Tibial artery (tissue), 4 donors: Measurements from ENCODE around the gene MCF2L2.
"Not testable (repeated sequence)": the region's sequence is repeated elsewhere in the genome, so short reads cannot be mapped to it uniquely, and the experiment has no call there.

Source experiments
- DNase-seq, 2 donors: peaks; one replicate each; pipeline ENCODE4 v3.0.0-alpha.2; 2019
- H3K27ac ChIP-seq, 2 donors: fragments of 200-600 bp; sonication (generic) in 1 of 2; 1 replicate in 1 of 2; 2 replicates in 1 of 2; pipeline ENCODE4 v1.5.1; 2018 to 2019; ENCODE audit warnings: mild to moderate bottlenecking in 1 of 2
- H3K27me3 ChIP-seq, 2 donors: fragments of 200-600 bp; sonication (generic) in 1 of 2; one replicate each; pipeline versions ENCODE4 v1.5.1 to v1.6.0; 2016 to 2019
- H3K36me3 ChIP-seq, 3 donors: fragments of 200-600 bp; sonication (generic) in 2 of 3; one replicate each; pipeline ENCODE4 v1.5.1; 2016 to 2019; ENCODE audit warnings: mild to moderate bottlenecking in 2 of 3
- H3K4me1 ChIP-seq, 4 donors: fragments of 200-600 bp; sonication (generic) in 2 of 4; 1 replicate in 3 of 4; 2 replicates in 1 of 4; pipeline ENCODE4 v1.5.1; 2016 to 2019
- H3K4me3 ChIP-seq, 2 donors: fragments of 200-600 bp; sonication (generic) in 1 of 2; 1 replicate in 1 of 2; 2 replicates in 1 of 2; pipeline ENCODE4 v1.5.1; 2018 to 2019; ENCODE audit warnings: mild to moderate bottlenecking in 2 of 2
- H3K9me3 ChIP-seq, 3 donors: fragments of 200-600 bp; sonication (generic) in 1 of 3; one replicate each; pipeline ENCODE4 v1.5.1; 2016 to 2019
- CTCF ChIP-seq, 2 experiments: fragments of 200-600 bp in 1 of 2; fragments of 450-650 bp in 1 of 2; IDR thresholded peaks; one replicate each; pipeline ENCODE4 v1.5.1; 2017 to 2019; ENCODE audit warnings: antibody characterized with exemption in 2 of 2, mild to moderate bottlenecking in 1 of 2, moderate library complexity in 1 of 2
- intact Hi-C: fragments of 100-400 bp; cut with DNase I; formaldehyde crosslinking; loops from one replicate; pipeline ENCODE4 v1.15.0; 2023; ENCODE audit warnings: low total_unique reads

Gene MCF2L2

GRCh38 chr3:183472155-183472554 is 43.7 kb upstream of the MCF2L2 start:
- DNase-seq: no peak
- intact Hi-C loops: no loop called here
- H3K4me1 ChIP-seq: peaks cover 0 to 6% (median 0%) of the 10 kb centered on the region in 4 donors

GRCh38 chr3:183468424-183468823 is 40.0 kb upstream of the MCF2L2 start:
- no peak for TF ChIP-seq CTCF (IDR thresholded peaks at IDR 0.05)
- H3K4me1 ChIP-seq: peaks cover 0 to 6% (median 0%) of the 10 kb centered on the region in 4 donors
- no peaks in the 10 kb centered on the region for H3K27me3 ChIP-seq
- H3K4me3 ChIP-seq: no peak overlapping the region
- DNase-seq: no peak
- no peak overlapping the region for H3K27ac ChIP-seq
- intact Hi-C loops: loop anchor here (2.0 kb wide), 1 partner anchor 298 kb away; no protein-coding TSS in a partner anchor
- H3K36me3 ChIP-seq: no peaks in the 10 kb centered on the region
- no peaks in the 10 kb centered on the region for H3K9me3 ChIP-seq

More at GRCh38 chr3:183472155-183472554, 43.7 kb upstream of the MCF2L2 start:
- H3K4me3 ChIP-seq: no peak overlapping the region
- no peak for TF ChIP-seq CTCF (IDR thresholded peaks at IDR 0.05)
- H3K36me3 ChIP-seq: no peaks in the 10 kb centered on the region
- no peak overlapping the region for H3K27ac ChIP-seq
- no peaks in the 10 kb centered on the region for H3K9me3 ChIP-seq
- H3K27me3 ChIP-seq: no peaks in the 10 kb centered on the region

- no peak for TF ChIP-seq CTCF (IDR thresholded peaks at IDR 0.05)
- Histone ChIP-seq H3K9me3 (no peaks in the 10 kb centered on the region), H3K27ac (no peak overlapping the region), H3K27me3 (no peaks in the 10 kb centered on the region), H3K4me3 (no peak overlapping the region), H3K4me1 (peaks cover 0 to 6% (median 0%) of the 10 kb centered on the region in 4 donors), H3K36me3 (no peaks in the 10 kb centered on the region)
- DNase-seq: no peak
- intact Hi-C loops: no loop called here
These were observed 38.2 kb upstream of the MCF2L2 start for GRCh38 chr3:183466575-183466974.

GRCh38 chr3:183465710-183466109 is 37.3 kb upstream of the MCF2L2 start:
- H3K27me3 ChIP-seq, H3K9me3 ChIP-seq, H3K4me1 ChIP-seq, intact Hi-C loops, H3K27ac ChIP-seq, H3K4me3 ChIP-seq, DNase-seq, H3K36me3 ChIP-seq: not testable (repeated sequence)

GRCh38 chr3:183464480-183464879 is 36.1 kb upstream of the MCF2L2 start:
- H3K27me3 ChIP-seq: no peaks in the 10 kb centered on the region
- no peak for TF ChIP-seq CTCF (IDR thresholded peaks at IDR 0.05)
- H3K4me3 ChIP-seq: no peak overlapping the region
- intact Hi-C loops: no loop called here
- no peak for DNase-seq
- H3K4me1 ChIP-seq: peaks cover 0 to 5% (median 0%) of the 10 kb centered on the region in 4 donors
- H3K9me3 ChIP-seq: no peaks in the 10 kb centered on the region
- no peak overlapping the region for H3K27ac ChIP-seq
- H3K36me3 ChIP-seq: no peaks in the 10 kb centered on the region

- Histone ChIP-seq H3K4me1 (no peaks in the 10 kb centered on the region), H3K9me3 (no peaks in the 10 kb centered on the region), H3K4me3 (no peak overlapping the region), H3K27me3 (no peaks in the 10 kb centered on the region), H3K27ac (no peak overlapping the region), H3K36me3 (peaks cover 0 to 7% (median 0%) of the 10 kb centered on the region in 3 donors)
- no peak for TF ChIP-seq CTCF (IDR thresholded peaks at IDR 0.05)
- intact Hi-C loops: no loop called here
- DNase-seq: no peak
These were observed 31.9 kb upstream of the MCF2L2 start for GRCh38 chr3:183460081-183461055.
